GM12801 (cell line): Measurements from ENCODE around the gene TMEM237.

ENCODE experiments used
- TF ChIP-seq, protein P1 (sequence below): IDR thresholded peaks from one replicate; pipeline ENCODE4 v1.5.1; 2011; ENCODE audit warnings: control low read depth; ENCODE audit not compliant: insufficient read length; ENCODE audit errors: extremely low read depth

The TMEM237 gene

GRCh38 chr2:201656102-201656501, 12.8 kb upstream of the TMEM237 start:
- TF ChIP-seq, protein P1, sequence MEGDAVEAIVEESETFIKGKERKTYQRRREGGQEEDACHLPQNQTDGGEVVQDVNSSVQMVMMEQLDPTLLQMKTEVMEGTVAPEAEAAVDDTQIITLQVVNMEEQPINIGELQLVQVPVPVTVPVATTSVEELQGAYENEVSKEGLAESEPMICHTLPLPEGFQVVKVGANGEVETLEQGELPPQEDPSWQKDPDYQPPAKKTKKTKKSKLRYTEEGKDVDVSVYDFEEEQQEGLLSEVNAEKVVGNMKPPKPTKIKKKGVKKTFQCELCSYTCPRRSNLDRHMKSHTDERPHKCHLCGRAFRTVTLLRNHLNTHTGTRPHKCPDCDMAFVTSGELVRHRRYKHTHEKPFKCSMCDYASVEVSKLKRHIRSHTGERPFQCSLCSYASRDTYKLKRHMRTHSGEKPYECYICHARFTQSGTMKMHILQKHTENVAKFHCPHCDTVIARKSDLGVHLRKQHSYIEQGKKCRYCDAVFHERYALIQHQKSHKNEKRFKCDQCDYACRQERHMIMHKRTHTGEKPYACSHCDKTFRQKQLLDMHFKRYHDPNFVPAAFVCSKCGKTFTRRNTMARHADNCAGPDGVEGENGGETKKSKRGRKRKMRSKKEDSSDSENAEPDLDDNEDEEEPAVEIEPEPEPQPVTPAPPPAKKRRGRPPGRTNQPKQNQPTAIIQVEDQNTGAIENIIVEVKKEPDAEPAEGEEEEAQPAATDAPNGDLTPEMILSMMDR = no peak

DNA sequence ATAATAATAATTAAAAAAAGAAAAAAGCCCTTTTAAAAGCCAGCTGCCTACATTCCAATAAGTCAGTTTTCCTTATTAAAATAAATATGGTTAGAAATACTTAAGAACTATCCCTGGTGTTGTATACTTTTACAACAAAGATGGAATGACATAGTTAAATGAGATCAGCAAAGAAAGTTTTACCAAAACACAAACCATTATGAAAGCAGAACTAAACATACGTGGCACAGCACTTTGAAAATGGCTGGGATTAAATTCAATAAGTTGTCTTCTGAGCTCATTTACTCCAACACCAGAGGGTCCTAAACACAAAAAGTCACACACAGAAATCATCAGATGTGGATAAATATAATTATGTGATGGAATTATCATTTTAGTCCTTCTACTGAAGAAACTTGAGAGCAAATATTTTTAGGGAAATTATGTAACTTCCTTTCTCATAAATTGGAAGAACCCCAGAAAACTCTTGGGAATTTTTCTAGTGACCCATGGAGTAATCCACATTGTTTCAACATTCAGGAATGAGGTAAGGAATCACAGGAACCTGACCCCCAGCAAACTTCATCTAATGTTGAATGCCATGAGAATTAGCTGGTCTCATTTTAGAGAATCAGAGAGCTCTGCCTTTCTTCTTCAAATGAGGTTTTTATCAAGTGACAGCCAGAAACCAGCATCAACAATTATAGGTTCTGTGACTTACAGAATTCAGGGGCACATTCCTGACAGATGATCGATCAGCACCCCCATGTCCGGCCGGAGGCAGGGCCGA, 11.5 kb upstream of the TMEM237 start:
- TF ChIP-seq, protein P1 = no peak

- TF ChIP-seq, protein P1 = no peak
Observed at GRCh38 chr2:201653221-201653620, 9.9 kb upstream of the TMEM237 start.

DNA sequence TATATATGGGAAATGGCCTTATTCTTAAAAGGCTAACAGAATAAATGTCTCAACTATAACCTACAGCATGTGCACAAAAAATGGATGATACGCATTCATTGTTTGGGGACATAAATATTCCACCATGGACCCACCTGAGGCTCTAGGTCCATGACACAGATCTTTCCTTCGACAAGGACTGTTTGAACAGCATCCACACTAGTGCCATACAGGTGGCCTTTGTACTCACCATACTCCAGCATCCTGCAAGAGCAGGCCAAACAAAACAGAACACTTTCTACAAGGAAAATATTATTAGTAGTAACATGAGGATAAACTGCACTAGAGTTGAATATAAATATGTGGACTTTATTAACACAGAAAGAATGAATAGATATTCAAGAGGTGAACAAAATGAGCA, 6.1 kb upstream of the TMEM237 start:
- TF ChIP-seq, protein P1 = no peak

DNA sequence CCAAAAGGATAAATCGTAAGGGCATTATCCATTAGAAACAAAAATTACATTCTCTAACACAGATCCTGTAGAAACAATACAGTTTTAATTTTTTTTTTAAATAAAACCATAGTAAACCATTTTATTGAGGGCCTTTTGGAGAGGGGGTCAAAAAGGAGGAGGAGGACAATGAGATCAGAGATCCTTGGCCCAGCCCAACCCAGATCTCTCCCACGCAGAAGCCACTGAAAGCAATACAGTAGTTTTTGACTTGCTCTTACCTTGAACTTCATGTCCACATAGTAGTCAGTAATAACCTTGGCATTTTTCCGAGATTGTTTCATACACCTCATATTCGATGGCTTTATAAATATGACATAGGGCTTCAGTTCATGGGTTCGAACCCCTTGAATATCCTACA, 4.1 kb upstream of the TMEM237 start:
- TF ChIP-seq, protein P1 = no peak

- TF ChIP-seq, protein P1 = no peak
Observed at GRCh38 chr2:201644001-201644400, 698 bp upstream of the TMEM237 start.

DNA sequence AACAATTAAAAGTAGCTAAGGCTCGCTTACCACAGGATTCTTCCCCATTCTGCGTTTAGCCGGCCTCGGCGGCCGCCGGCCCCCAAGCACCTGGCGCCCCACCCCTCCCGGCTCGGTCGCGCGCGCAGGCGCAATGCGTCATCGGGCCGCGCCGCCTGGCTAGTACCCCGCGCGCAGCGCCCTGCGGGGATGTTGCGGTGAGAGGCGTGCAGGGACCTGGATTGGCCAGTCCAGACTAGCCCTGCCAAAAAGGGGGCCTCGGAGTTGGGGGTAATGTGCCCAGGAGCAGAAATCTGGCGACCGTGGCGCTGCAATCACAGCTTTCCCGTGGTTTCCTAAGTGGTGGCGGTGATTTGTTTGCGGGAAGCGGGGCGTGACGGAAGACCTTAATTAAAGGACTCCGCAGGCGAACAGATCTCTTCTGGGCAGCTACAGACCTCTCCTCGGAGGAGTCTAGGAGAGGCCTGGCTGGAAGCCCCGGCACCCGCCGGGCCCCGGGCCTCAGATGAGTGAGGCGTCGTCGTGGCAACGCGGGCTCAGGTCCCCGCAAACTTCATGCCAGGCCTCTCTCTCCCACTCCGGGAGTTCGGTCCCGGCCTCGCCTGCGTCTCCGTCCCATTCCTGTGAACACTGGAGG, 606 bp downstream of the TMEM237 start:
- TF ChIP-seq, protein P1 = no peak
